Epithelial cell of proximal tubule (primary cell): ENCODE results near the gene DDX24. TPM values are rescaled to one million over a fixed set of nuclear protein-coding genes. Genes with fewer than 3 reads are reported as not detected.

ENCODE experiments used
- DNase-seq: peaks from one replicate; pipeline ENCODE4 v3.0.0-alpha.2; 2011; ENCODE audit warnings: low read depth
- H3K4me3 ChIP-seq: 2 replicates; pipeline ENCODE4 v1.5.1; 2011; ENCODE audit warnings: low read depth, mild to moderate bottlenecking, low read length
- CTCF ChIP-seq: conservative IDR thresholded peaks from 2 replicates; pipeline ENCODE4 v1.5.1; 2012; ENCODE audit warnings: low read depth, mild to moderate bottlenecking, low read length
- total RNA-seq: library from RNA; depleted of rRNA; stranded (reverse); fragments of >200 nt; gene quantifications from 2 replicates; pipeline ENCODE4 v1.2.3, GENCODE V29; 2015

The DDX24 gene
- total RNA-seq, 1 donor from 2014 or later = 121 TPM

GRCh38 chr14:94087891-94088290 is 6.9 kb upstream of the DDX24 start:
- TF ChIP-seq CTCF = no peak
- DNase-seq = no peak
- H3K4me3 ChIP-seq = no peak overlapping the region

- peak overlapping the region; percentile 92 for H3K4me3 ChIP-seq
- no peak for DNase-seq
- no peak for TF ChIP-seq CTCF
Measured at GRCh38 chr14:94081386-94081820, 401 bp upstream of the DDX24 start.

GRCh38 chr14:94079891-94080620 is 946 bp downstream of the DDX24 start:
- peak overlapping the region; percentile 92 for H3K4me3 ChIP-seq
- DNase-seq = no peak
- TF ChIP-seq CTCF = no peak

- no peak for TF ChIP-seq CTCF
- H3K4me3 ChIP-seq = no peak overlapping the region
- DNase-seq = no peak
Measured at GRCh38 chr14:94077823-94078222, 3.2 kb downstream of the DDX24 start.

- no peak overlapping the region for H3K4me3 ChIP-seq
- DNase-seq = no peak
- TF ChIP-seq CTCF = no peak
Measured at GRCh38 chr14:94077111-94077821, 3.7 kb downstream of the DDX24 start.

- no peak overlapping the region for H3K4me3 ChIP-seq
- DNase-seq = no peak
- no peak for TF ChIP-seq CTCF
Measured at GRCh38 chr14:94075008-94075407, 6.0 kb downstream of the DDX24 start.
